OCI-LY3 (cell line): ENCODE measurements around the gene MED12L.

Experiments
- H2AFZ ChIP-seq: fragments of 200-600, 300-600 bp; shearing (Covaris generic); 2 replicates; pipeline ENCODE4 v1.6.0; 2014; ENCODE audit warnings: antibody characterized with exemption, low read depth, low read length
- H3K27ac ChIP-seq: fragments of 200-600, 300-600 bp; sonication (generic); 2 replicates; pipeline ENCODE4 v1.5.1; 2014; ENCODE audit warnings: mild to moderate bottlenecking, low read length, moderate library complexity, mixed read lengths
- H3K27me3 ChIP-seq: fragments of 200-600, 300-600 bp; sonication (generic); 2 replicates; pipeline ENCODE4 v1.6.1; 2014; ENCODE audit warnings: low read depth, low read length, mixed read lengths
- H3K36me3 ChIP-seq: fragments of 200-600, 300-600 bp; sonication (generic); replicated peaks from 2 replicates; pipeline ENCODE3; 2014; ENCODE audit warnings: low read depth, low read length, mixed read lengths
- H3K4me1 ChIP-seq: fragments of 300-600, 200-600 bp; sonication (generic); 2 replicates; pipeline ENCODE4 v1.6.1; 2014; ENCODE audit warnings: low read length, mixed read lengths
- H3K4me2 ChIP-seq: fragments of 200-600, 300-600 bp; sonication (generic); 2 replicates; pipeline ENCODE4 v1.6.1; 2014; ENCODE audit warnings: low read length, mixed read lengths
- H3K4me3 ChIP-seq: fragments of 300-600, 200-600 bp; sonication (generic); 2 replicates; pipeline ENCODE4 v1.5.1; 2014; ENCODE audit warnings: antibody characterized with exemption, mild to moderate bottlenecking, low read length, moderate library complexity
- H3K79me2 ChIP-seq: fragments of 300-600, 200-600 bp; shearing (Covaris generic); 2 replicates; pipeline ENCODE4 v1.6.1; 2014; ENCODE audit warnings: mild to moderate bottlenecking, low read length, mixed read lengths
- H3K9ac ChIP-seq: fragments of 300-600, 200-600 bp; shearing (Covaris generic); 2 replicates; pipeline ENCODE4 v1.6.0; 2014; ENCODE audit warnings: mild to moderate bottlenecking, low read length, moderate library complexity
- H3K9me3 ChIP-seq: fragments of 200-600, 300-600 bp; shearing (Covaris generic); 2 replicates; pipeline ENCODE4 v1.6.1; 2014; ENCODE audit warnings: low read length, mixed read lengths; ENCODE audit not compliant: insufficient read depth
- H4K20me1 ChIP-seq: fragments of 200-600, 300-600 bp; sonication (generic); 2 replicates; pipeline ENCODE4 v1.6.1; 2016; ENCODE audit warnings: low read length, mixed read lengths; ENCODE audit not compliant: insufficient read depth
- EZH2phosphoT487 ChIP-seq: fragments of 200-600 bp; shearing (Covaris generic); IDR thresholded peaks from 2 replicates; pipeline ENCODE4 v1.6.1; 2018; ENCODE audit warnings: antibody characterized with exemption, mixed run types, low read depth
- TF ChIP-seq, protein P1 (sequence below): fragments of 200-600, 300-600 bp; sonication (generic); IDR thresholded peaks from 2 replicates; pipeline ENCODE4 v1.5.1; 2014; ENCODE audit warnings: antibody characterized with exemption, low read length, low read depth

MED12L gene

DNA sequence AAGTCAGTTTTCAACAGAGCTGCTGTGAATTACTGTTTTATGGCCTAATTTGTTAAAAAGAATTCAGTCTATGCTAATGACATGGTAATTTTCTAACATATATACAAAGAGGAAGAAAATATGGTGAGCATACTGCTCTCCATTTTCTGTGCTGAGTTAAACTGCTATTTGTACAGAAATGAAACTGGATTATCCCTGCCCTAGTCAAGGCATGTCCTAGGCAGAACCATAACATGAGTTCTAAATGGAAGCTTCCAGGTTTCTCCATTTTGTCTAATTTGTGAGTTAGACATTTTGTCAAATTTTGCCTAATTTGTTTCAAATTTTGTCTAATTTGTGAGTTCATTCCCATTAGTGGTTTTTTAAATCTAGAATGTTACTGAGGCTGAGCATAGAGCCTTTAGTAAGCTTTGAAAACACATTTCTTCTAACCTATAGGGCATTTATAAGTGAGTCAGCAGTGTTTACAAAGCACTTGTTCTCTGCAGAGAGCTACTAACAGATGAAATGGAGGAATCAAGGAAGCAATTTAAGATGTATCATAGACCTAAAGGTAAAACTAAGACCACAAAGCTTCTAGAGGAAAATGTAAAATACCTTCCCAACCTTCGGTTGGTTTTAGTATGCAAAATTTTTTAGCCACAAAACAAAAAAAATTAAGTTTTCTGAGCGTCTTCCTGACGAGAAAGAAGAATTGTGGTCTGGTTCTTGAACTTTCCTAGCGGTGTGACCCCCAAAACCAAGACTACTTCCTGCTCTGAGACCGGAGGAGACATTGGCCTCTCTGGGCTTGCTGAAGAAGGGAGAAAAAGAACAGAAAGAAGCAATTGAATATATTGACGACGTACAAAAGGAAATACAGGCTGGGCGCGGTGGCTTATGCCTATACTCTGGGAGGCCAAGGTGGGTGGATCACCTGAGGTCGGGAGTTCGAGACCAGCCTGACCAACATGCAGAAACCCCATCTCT is 183.1 kb downstream of the MED12L start:
- peak overlapping the region; percentile 99 for H3K27ac ChIP-seq
- H3K4me2 ChIP-seq, result peak overlapping the region; percentile 37
- no peaks in the 10 kb centered on the region for H3K9me3 ChIP-seq
- H3K4me3 ChIP-seq, result 0 out of 2 replicates have a peak overlapping the region, but pooled peaks have one; percentile 4
- TF ChIP-seq, protein P1, sequence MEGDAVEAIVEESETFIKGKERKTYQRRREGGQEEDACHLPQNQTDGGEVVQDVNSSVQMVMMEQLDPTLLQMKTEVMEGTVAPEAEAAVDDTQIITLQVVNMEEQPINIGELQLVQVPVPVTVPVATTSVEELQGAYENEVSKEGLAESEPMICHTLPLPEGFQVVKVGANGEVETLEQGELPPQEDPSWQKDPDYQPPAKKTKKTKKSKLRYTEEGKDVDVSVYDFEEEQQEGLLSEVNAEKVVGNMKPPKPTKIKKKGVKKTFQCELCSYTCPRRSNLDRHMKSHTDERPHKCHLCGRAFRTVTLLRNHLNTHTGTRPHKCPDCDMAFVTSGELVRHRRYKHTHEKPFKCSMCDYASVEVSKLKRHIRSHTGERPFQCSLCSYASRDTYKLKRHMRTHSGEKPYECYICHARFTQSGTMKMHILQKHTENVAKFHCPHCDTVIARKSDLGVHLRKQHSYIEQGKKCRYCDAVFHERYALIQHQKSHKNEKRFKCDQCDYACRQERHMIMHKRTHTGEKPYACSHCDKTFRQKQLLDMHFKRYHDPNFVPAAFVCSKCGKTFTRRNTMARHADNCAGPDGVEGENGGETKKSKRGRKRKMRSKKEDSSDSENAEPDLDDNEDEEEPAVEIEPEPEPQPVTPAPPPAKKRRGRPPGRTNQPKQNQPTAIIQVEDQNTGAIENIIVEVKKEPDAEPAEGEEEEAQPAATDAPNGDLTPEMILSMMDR, result no peak
- TF ChIP-seq EZH2phosphoT487, result no peak
- peaks cover 78% of the 10 kb centered on the region for H3K79me2 ChIP-seq
- H3K36me3 ChIP-seq, result peaks cover 6% of the 10 kb centered on the region
- H3K27me3 ChIP-seq, result no peaks in the 10 kb centered on the region
- no peak overlapping the region for H2AFZ ChIP-seq
- no peaks in the 10 kb centered on the region for H4K20me1 ChIP-seq
- H3K9ac ChIP-seq, result peak overlapping the region; percentile 22
- peaks cover 99% of the 10 kb centered on the region for H3K4me1 ChIP-seq

DNA sequence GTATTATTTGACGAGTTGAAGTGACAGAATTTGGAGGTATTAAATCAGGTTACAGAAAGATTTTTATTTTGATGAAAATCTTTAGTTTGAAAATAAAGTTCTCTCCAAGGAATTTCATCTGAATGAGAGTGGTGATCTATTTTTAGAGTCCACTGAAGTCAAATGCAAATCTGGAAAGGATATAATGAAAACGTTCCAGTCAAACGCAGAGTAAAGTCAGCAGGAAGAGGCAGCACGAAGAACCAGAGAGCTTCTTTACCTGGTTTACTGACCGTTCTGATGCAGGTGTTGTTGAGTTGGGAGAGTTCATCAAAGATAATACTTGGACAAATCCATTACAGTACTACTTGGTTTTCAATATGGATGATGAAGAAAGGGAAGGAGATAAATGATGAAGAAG is 184.2 kb downstream of the MED12L start:
- Histone ChIP-seq H3K27me3 (no peaks in the 10 kb centered on the region), H3K36me3 (peaks cover 2% of the 10 kb centered on the region), H3K4me2 (peak overlapping the region; percentile 58), H3K9ac (peak overlapping the region; percentile 45; the same call in 1 of the 2 replicates), H3K27ac (peak overlapping the region; percentile 99), H2AFZ (no peak overlapping the region), H3K79me2 (peaks cover 69% of the 10 kb centered on the region), H3K9me3 (no peaks in the 10 kb centered on the region), H4K20me1 (no peaks in the 10 kb centered on the region), H3K4me3 (0 out of 2 replicates have a peak overlapping the region, but pooled peaks have one; percentile 3), H3K4me1 (peaks cover 99% of the 10 kb centered on the region)
- no peak for TF ChIP-seq EZH2phosphoT487
- TF ChIP-seq, protein P1, result no peak

DNA sequence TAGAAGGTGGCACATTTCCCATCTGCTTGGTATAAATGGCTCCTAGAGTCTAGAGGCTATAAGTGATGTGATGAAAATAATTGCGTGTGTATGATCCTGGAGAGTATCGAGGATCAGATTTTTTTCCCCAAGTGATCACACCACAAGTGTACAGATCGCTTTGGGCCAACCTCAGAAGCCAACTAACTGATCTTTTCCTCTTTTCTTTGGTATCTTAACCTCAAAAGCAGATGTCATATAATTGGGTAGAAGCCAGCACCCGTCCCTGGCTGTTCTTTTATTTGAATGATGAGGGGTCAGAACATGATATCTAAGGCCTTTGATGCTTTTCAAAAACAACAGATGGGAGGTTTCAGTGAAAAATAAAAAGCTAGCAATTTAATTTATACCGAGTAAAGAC is 189.6 kb downstream of the MED12L start:
- H3K36me3 ChIP-seq, result no peaks in the 10 kb centered on the region
- H4K20me1 ChIP-seq, result no peaks in the 10 kb centered on the region
- H3K79me2 ChIP-seq, result peaks cover 55% of the 10 kb centered on the region
- H3K27ac ChIP-seq, result peak overlapping the region; percentile 99
- TF ChIP-seq, protein P1, result no peak
- TF ChIP-seq EZH2phosphoT487, result no peak
- peaks cover 99% of the 10 kb centered on the region for H3K4me1 ChIP-seq
- H3K9me3 ChIP-seq, result no peaks in the 10 kb centered on the region
- no peaks in the 10 kb centered on the region for H3K27me3 ChIP-seq
- peak overlapping the region; percentile 87 for H3K9ac ChIP-seq
- H3K4me2 ChIP-seq, result peak overlapping the region; percentile 88
- H2AFZ ChIP-seq, result no peak overlapping the region
- peak overlapping the region; percentile 78 for H3K4me3 ChIP-seq

DNA sequence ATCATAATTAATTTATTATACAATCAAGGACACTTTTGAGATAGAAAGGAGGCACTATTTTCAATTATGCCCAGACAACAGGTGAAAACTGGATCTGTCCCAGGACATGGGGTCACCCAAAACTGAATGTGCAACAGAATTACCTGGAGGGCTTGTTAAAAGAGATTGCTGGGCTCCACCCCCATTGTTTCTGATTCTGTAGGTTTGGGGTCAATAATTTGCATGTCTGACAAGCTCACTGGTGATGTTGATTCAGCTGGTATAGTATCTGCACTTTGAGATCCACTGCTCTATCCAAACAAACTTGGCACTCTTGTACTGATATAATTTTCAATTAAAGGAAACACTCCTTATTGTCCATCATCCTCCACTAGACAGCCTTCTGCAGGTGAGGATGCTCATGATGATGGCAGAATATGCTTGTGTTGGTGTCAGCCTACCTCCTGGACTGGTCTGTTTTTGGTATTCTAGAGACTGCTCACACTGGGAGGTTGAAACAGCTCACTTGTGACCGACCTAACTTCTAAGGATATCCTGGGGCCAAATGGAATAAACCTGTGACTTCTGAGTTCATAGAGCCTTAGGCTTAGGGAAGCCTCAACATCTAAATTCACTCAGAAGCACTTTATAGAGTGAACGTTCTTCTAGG is 190.7 kb downstream of the MED12L start:
- no peaks in the 10 kb centered on the region for H3K27me3 ChIP-seq
- TF ChIP-seq EZH2phosphoT487, result no peak
- TF ChIP-seq, protein P1, result no peak
- no peak overlapping the region for H2AFZ ChIP-seq
- H3K4me1 ChIP-seq, result peaks cover 95% of the 10 kb centered on the region
- H3K79me2 ChIP-seq, result peaks cover 44% of the 10 kb centered on the region
- no peaks in the 10 kb centered on the region for H3K36me3 ChIP-seq
- H4K20me1 ChIP-seq, result no peaks in the 10 kb centered on the region
- peak overlapping the region; percentile 88 for H3K4me2 ChIP-seq
- peak overlapping the region; percentile 87 for H3K9ac ChIP-seq
- peak overlapping the region; percentile 78 for H3K4me3 ChIP-seq
- peak overlapping the region; percentile 99 for H3K27ac ChIP-seq
- no peaks in the 10 kb centered on the region for H3K9me3 ChIP-seq
